ENCODE results near the gene DOCK9.
A peak's percentile ranks its signal among the peaks of the same experiment; 100 is the strongest.

The DOCK9 gene

DNA sequence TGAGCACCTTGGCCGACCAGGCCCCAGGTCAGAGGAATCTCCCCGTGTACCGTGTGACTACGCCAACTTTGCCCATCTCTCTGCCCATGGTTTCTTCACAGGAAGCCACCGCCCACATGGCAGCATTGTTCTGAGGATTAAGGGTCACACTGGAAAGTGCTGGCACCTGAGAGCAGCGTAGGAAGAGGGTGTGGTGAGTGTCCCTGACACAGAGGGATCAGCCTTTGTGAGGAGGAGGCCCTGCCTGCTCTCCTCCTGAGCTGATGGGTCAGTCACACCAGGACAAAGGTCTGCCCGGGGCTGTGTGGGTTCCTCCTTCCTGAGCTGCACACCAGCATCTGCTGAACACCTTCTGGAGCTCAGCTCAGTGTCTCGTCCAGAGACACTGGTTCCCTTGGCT, 193.2 kb downstream of the DOCK9 start:
- TF ChIP-seq, protein P1, sequence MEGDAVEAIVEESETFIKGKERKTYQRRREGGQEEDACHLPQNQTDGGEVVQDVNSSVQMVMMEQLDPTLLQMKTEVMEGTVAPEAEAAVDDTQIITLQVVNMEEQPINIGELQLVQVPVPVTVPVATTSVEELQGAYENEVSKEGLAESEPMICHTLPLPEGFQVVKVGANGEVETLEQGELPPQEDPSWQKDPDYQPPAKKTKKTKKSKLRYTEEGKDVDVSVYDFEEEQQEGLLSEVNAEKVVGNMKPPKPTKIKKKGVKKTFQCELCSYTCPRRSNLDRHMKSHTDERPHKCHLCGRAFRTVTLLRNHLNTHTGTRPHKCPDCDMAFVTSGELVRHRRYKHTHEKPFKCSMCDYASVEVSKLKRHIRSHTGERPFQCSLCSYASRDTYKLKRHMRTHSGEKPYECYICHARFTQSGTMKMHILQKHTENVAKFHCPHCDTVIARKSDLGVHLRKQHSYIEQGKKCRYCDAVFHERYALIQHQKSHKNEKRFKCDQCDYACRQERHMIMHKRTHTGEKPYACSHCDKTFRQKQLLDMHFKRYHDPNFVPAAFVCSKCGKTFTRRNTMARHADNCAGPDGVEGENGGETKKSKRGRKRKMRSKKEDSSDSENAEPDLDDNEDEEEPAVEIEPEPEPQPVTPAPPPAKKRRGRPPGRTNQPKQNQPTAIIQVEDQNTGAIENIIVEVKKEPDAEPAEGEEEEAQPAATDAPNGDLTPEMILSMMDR (conservative IDR thresholded peaks at IDR 0.05; ENCODE audit: low read depth, low read length): no peak
- peak; percentile 25 for DNase-seq (ENCODE audit: low read depth)
- no peak overlapping the region for H3K4me3 ChIP-seq (ENCODE audit: low read length)

DNA sequence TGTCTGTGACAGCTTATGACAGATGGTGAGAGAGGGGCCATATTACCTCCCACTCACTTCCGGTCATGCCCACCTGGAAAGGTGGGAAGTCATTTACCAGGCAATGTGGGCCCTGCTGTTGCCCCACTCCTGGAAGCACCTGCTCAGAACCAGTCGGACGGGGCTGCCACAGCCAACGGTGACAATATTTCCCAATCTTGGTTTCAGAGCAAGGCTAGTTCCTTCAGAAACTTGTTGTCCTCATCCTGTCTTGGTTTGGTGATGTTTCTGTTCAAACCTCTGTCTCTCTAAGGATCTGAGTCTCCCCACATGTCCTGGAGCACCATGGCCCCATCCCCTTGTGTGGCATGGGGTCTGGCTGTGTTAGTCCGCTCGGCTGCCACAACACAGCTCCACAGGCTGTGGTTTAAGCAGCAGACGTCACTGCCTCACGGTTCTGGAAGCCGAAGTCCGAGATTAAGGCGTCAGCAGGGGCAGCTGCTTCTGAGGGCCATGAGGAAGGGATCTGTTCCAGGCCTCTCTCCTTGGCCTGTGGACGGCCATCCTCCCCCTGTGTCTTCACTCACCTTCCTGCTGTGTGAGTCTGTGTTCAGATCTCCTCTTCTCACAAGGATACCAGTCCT, 193.9 kb downstream of the DOCK9 start:
- TF ChIP-seq, protein P1 (conservative IDR thresholded peaks at IDR 0.05; ENCODE audit: low read depth, low read length): no peak
- no peak for DNase-seq (ENCODE audit: low read depth)
- H3K4me3 ChIP-seq (ENCODE audit: low read length): no peak overlapping the region

DNA sequence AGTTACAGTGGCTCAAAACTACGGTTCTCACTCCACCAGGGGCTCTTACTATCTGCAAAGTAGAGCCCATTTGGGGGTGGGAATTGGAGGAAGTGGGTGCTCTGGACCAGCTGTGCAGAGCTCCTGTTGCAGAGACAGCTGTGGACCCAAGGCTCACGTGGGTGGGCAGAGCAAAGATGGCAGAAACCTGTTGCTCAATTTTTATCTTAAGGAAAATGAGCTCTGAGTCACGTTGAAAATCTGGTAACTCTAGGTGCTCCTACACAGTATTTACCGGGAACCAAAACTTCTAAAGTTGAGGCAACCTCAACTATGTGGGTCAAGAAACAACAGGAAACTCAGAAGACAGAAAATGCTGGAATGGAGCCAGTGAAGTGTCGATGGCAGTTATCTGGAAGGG, 195.2 kb downstream of the DOCK9 start:
- TF ChIP-seq, protein P1 (conservative IDR thresholded peaks at IDR 0.05; ENCODE audit: low read depth, low read length): no peak
- no peak for DNase-seq (ENCODE audit: low read depth)
- no peak overlapping the region for H3K4me3 ChIP-seq (ENCODE audit: low read length)

DNA sequence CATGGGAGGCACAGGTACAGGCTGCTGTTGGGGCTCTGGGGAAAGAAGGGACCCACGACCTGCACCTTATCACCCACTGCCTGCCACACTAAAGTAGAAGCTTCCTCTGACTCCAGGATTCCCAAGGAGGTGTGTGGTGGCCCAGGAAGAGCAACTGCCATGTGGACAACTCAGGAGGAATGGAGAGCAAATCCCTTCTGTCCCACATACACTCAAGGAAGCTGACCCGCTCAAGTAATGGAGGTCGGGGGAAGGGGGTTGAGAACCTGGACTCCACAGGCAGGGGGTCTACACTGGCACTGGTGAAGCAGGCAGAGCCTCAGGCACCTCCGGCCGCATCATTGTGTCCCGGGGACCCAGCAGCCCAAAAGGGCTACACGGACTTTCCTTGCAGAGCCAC, 196.0 kb downstream of the DOCK9 start:
- DNase-seq (ENCODE audit: low read depth): no peak
- TF ChIP-seq, protein P1 (conservative IDR thresholded peaks at IDR 0.05; ENCODE audit: low read depth, low read length): no peak
- no peak overlapping the region for H3K4me3 ChIP-seq (ENCODE audit: low read length)

DNA sequence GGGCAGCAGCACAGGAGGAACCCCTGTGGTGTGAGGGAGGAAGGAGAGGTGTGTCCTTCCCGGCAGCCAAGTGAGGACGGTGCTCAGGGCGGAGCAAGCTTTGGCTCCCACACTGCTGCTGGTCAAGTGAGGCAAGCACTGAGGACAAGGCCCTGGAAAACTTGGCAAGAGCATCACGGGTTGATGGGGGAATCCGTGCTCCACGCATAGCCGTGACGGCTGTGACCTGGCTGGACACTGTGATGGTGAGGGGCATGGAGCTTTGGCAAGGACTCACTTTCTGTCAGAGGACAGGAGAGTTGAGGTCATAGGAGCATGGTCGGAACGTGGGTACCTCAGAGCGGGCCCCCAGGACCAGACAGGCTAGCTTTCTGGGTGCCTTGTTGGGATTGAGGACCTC, 196.4 kb downstream of the DOCK9 start:
- H3K4me3 ChIP-seq (ENCODE audit: low read length): no peak overlapping the region
- TF ChIP-seq, protein P1 (conservative IDR thresholded peaks at IDR 0.05; ENCODE audit: low read depth, low read length): no peak
- no peak for DNase-seq (ENCODE audit: low read depth)

DNA sequence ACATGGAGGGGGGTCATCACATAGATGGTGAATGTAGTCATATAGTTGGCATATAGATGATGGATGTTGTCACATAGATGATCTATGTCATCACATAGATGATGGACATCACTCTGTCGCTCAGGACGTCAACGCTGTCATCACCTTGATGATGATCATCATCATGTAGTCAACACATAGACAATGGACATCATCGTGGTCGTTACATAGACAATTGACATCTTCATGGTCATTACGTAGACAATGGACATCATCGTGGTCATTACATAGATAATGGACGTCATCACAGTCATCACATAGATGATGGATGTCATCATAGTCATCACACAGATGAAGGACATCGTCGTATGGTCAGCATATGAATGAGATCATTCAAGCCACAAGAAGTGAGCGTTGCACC, 196.8 kb downstream of the DOCK9 start:
- H3K4me3 ChIP-seq (ENCODE audit: low read length): no peak overlapping the region
- DNase-seq (ENCODE audit: low read depth): no peak
- TF ChIP-seq, protein P1 (conservative IDR thresholded peaks at IDR 0.05; ENCODE audit: low read depth, low read length): no peak

DNA sequence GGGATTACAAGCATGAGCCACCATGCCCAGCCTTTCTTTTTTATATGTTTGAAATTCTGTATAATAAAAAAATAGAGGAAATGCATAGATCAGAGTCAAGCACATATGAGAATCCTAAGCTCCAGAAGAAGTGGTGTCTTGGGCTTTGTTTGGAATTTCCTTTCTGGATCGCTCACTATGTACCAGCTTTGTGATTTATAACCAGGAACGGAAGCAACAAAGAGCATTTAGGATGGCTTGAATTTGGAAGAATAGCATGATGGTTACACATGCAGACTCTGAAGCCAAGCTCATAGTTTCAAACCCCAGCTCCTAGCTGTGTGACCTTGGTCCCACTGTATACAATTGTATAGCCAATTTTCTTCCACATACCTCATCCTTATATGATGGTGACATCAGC, 197.4 kb downstream of the DOCK9 start:
- TF ChIP-seq, protein P1 (conservative IDR thresholded peaks at IDR 0.05; ENCODE audit: low read depth, low read length): no peak
- no peak for DNase-seq (ENCODE audit: low read depth)
- no peak overlapping the region for H3K4me3 ChIP-seq (ENCODE audit: low read length)
